IMR-90 (cell line): ENCODE data around the gene MTFR1L. TPM values are rescaled to one million over a fixed set of nuclear protein-coding genes. Genes with fewer than 3 reads are reported as not detected.

Source experiments
- ATAC-seq: fragments of 200-7000 bp; cut with Tn5 transposase; 2 replicates; pipeline ENCODE4 v1.9.1; 2020; ENCODE audit warnings: low read depth, mild to moderate bottlenecking, moderate library complexity
- BruUV-seq: library from RNA; stranded (reverse); fragments of 400-500 nt; replicated peaks from 2 replicates; lab custom pipeline; 2021; lab: Mats Ljungman, UMichigan
- CTCF ChIA-PET: fragments of 300-600 bp; formaldehyde crosslinking; extraction: SDS; loops from one replicate; lab custom pipeline; 2021; ENCODE audit warnings: antibody characterized with exemption; lab: Yijun Ruan, JAX
- POLR2A ChIA-PET: fragments of 300-600 bp; sonication (Branson Sonifier 250); formaldehyde crosslinking; loops from one replicate; lab custom pipeline; 2022; ENCODE audit warnings: antibody characterized with exemption; ENCODE audit not compliant: unreplicated experiment; lab: Charles Lee
- DNase-seq: peaks from one replicate; pipeline ENCODE4 v3.0.0; 2013
- H2AFZ ChIP-seq: replicated peaks from 2 replicates; pipeline ENCODE3; 2013; ENCODE audit warnings: low read length, mild to moderate bottlenecking; ENCODE audit not compliant: poor library complexity
- H2AK5ac ChIP-seq: 2 replicates; pipeline ENCODE4 v1.6.1; 2013; ENCODE audit warnings: low read depth, low read length, inconsistent platforms
- H2AK9ac ChIP-seq: replicated peaks from 2 replicates; pipeline ENCODE3; 2013; ENCODE audit warnings: mild to moderate bottlenecking, low read depth, low read length, moderate library complexity; ENCODE audit not compliant: poor library complexity
- H2BK120ac ChIP-seq: 2 replicates; pipeline ENCODE4 v1.6.1; 2013; ENCODE audit warnings: low read depth, low read length, inconsistent platforms
- H2BK15ac ChIP-seq: 3 replicates; pipeline ENCODE4 v1.6.1; 2013; ENCODE audit warnings: low read depth, low read length, inconsistent platforms
- H2BK20ac ChIP-seq: 2 replicates; pipeline ENCODE4 v1.6.1; 2013; ENCODE audit warnings: low read depth, mild to moderate bottlenecking, inconsistent platforms, low read length, moderate library complexity
- H2BK5ac ChIP-seq: 2 replicates; pipeline ENCODE4 v1.6.1; 2013; ENCODE audit warnings: mild to moderate bottlenecking, low read depth, low read length, inconsistent platforms; ENCODE audit not compliant: poor library complexity, severe bottlenecking
- H3K14ac ChIP-seq: replicated peaks from 2 replicates; pipeline ENCODE4 v1.6.1; 2013; ENCODE audit warnings: low read depth, low read length, inconsistent platforms
- H3K18ac ChIP-seq: 2 replicates; pipeline ENCODE4 v1.6.1; 2013; ENCODE audit warnings: low read depth, low read length, control low read depth
- H3K23ac ChIP-seq: 2 replicates; pipeline ENCODE4 v1.6.1; 2013; ENCODE audit warnings: low read depth, low read length, inconsistent platforms
- H3K27ac ChIP-seq: 2 replicates; pipeline ENCODE4 v1.5.1; 2013; ENCODE audit warnings: mild to moderate bottlenecking, control low read depth, low read length; ENCODE audit not compliant: insufficient read depth
- H3K27me3 ChIP-seq: 2 replicates; pipeline ENCODE4 v1.6.1; 2013; ENCODE audit warnings: low read length; ENCODE audit not compliant: control insufficient read depth, insufficient read depth
- H3K36me3 ChIP-seq: 2 replicates; pipeline ENCODE4 v1.6.1; 2013; ENCODE audit warnings: low read length, mixed read lengths; ENCODE audit not compliant: control insufficient read depth, insufficient read depth
- H3K4ac ChIP-seq: 2 replicates; pipeline ENCODE4 v1.6.1; 2013; ENCODE audit warnings: low read depth, low read length, inconsistent platforms
- H3K4me1 ChIP-seq: 2 replicates; pipeline ENCODE4 v1.6.1; 2013; ENCODE audit warnings: low read length, mixed read lengths; ENCODE audit not compliant: control insufficient read depth, insufficient read depth
- H3K4me2 ChIP-seq: 2 replicates; pipeline ENCODE4 v1.6.1; 2013; ENCODE audit warnings: low read depth, mild to moderate bottlenecking, control low read depth, low read length, moderate library complexity
- H3K4me3 ChIP-seq: 2 replicates; pipeline ENCODE4 v1.5.1; 2013; ENCODE audit warnings: low read depth, mild to moderate bottlenecking, control low read depth, low read length, moderate library complexity; ENCODE audit not compliant: insufficient read depth
- H3K56ac ChIP-seq: 2 replicates; pipeline ENCODE4 v1.6.1; 2013; ENCODE audit warnings: low read length, inconsistent platforms; ENCODE audit not compliant: insufficient read depth; ENCODE audit errors: extremely low read depth
- H3K79me1 ChIP-seq, 2 experiments: 2 replicates each; pipeline ENCODE4 v1.6.1; 2013; ENCODE audit warnings: low read length in 2 of 2, inconsistent platforms in 1 of 2, low read depth in 1 of 2
- H3K9ac ChIP-seq: 2 replicates; pipeline ENCODE4 v1.6.1; 2013; ENCODE audit warnings: low read depth, low read length, control low read depth
- H3K9me1 ChIP-seq: 2 replicates; pipeline ENCODE4 v1.6.1; 2013; ENCODE audit warnings: low read length, inconsistent platforms; ENCODE audit not compliant: insufficient read depth
- H3K9me3 ChIP-seq: 2 replicates; pipeline ENCODE4 v1.6.1; 2013; ENCODE audit warnings: low read length; ENCODE audit not compliant: control insufficient read depth, insufficient read depth
- H4K20me1 ChIP-seq: 2 replicates; pipeline ENCODE4 v1.6.1; 2013; ENCODE audit warnings: low read length, inconsistent platforms; ENCODE audit not compliant: insufficient read depth
- H4K5ac ChIP-seq: 2 replicates; pipeline ENCODE4 v1.6.1; 2013; ENCODE audit warnings: mild to moderate bottlenecking, low read depth, low read length, control low read depth
- H4K8ac ChIP-seq, 2 experiments: 2 replicates each; pipeline ENCODE4 v1.6.1; 2013; ENCODE audit warnings: low read depth in 2 of 2, low read length in 2 of 2, control low read depth in 1 of 2, inconsistent platforms in 1 of 2
- H4K91ac ChIP-seq: 2 replicates; pipeline ENCODE4 v1.6.1; 2013; ENCODE audit warnings: low read depth, low read length, inconsistent platforms; ENCODE audit not compliant: insufficient read depth
- FOS ChIP-seq: fragments of 150-350 bp; IDR thresholded peaks from 2 replicates; pipeline ENCODE4 v1.6.1; 2016; ENCODE audit warnings: low read depth, low read length
- MAFK ChIP-seq: IDR thresholded peaks from 2 replicates; pipeline ENCODE4 v1.6.1; 2012; ENCODE audit warnings: low read depth, low read length, improper control_type of control experiment
- MXI1 ChIP-seq: IDR thresholded peaks from 2 replicates; pipeline ENCODE4 v1.6.1; 2012; ENCODE audit warnings: low read depth, mild to moderate bottlenecking, low read length, moderate library complexity, borderline replicate concordance
- RAD21 ChIP-seq: IDR thresholded peaks from 2 replicates; pipeline ENCODE4 v1.6.1; 2012; ENCODE audit warnings: low read length, improper control_type of control experiment
- RCOR1 ChIP-seq: IDR thresholded peaks from 2 replicates; pipeline ENCODE4 v1.6.1; 2012; ENCODE audit warnings: mild to moderate bottlenecking, low read length, improper control_type of control experiment; ENCODE audit not compliant: insufficient replicate concordance
- RFX5 ChIP-seq: IDR thresholded peaks from 2 replicates; pipeline ENCODE4 v1.8.0; 2012; ENCODE audit warnings: low read depth, mild to moderate bottlenecking, low read length, moderate library complexity
- WGBS, 2 experiments: methylation state at CpG; one replicate each; pipeline versions ENCODE4 v1.1.5 to v1.1.7; 2013; ENCODE audit warnings: missing lambda C conversion rate in 2 of 2; ENCODE audit not compliant: insufficient read length in 1 of 2; ENCODE audit errors: extremely low coverage in 2 of 2; 5-methylcytosine and 5-hydroxymethylcytosine counted together
- dilution Hi-C: fragments of 300-500 bp; cut with HindIII; formaldehyde crosslinking; loops from one replicate; pipeline ENCODE4 v1.14.3; 2018; ENCODE audit warnings: low sequenced_read_pairs; ENCODE audit not compliant: unreplicated experiment
- in situ Hi-C: fragments of 300-500 bp; cut with MboI; formaldehyde crosslinking; loops from 3 replicates; pipeline ENCODE4 v1.14.3; 2019; ENCODE audit warnings: low sequenced_read_pairs, inconsistent platforms, mixed read lengths
- intact Hi-C: fragments of 100-400 bp; cut with micrococcal nuclease; formaldehyde crosslinking; loops from 2 replicates; pipeline ENCODE4 v1.10.0; 2022
- polyA plus RNA-seq, 3 experiments: library from polyadenylated mRNA; depleted of rRNA; stranded (reverse); fragments of >200 nt; gene quantifications; 2 replicates each; pipeline ENCODE4 v1.2.3, GENCODE V29; 2012; ENCODE audit warnings: low replicate concordance in 1 of 3
- total RNA-seq: library from RNA; depleted of rRNA; stranded (reverse); fragments of >200 nt; gene quantifications from 2 replicates; pipeline ENCODE4 v1.2.3, GENCODE V29; 2012

Gene MTFR1L
- total and polyA plus RNA-seq, 2 of the 4 experiments (the other 2 are of a cell fraction), result 69.1 to 69.7 TPM

DNA sequence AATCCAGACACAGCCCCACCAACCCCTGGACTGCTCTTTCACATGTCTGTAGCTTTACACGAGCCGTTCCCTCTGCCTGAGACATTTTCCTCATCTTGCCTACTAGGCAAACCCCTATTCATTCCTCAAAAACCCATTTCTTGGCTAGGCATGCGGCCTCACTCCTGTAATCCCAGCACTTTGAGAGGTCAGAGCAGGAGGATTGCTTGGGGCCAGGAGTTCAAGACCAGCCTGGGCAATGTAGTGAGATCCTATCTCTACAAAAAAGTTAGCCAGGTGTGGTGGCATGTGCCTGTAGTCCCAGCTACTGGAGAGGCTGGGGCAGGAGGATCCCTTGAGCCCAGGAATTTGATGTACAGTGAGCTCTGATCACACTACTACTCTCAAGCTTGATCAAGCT is 44.7 kb downstream of the MTFR1L start:
- H4K5ac ChIP-seq, result no peak overlapping the region
- TF ChIP-seq MAFK (no peak), RCOR1 (no peak), RAD21 (no peak), RFX5 (no peak), MXI1 (no peak), FOS (no peak)
- no peak overlapping the region for H3K4me3 ChIP-seq
- no peak overlapping the region for H4K91ac ChIP-seq
- H3K27ac ChIP-seq, result no peak overlapping the region
- no peak overlapping the region for H3K9ac ChIP-seq
- H2BK15ac ChIP-seq, result no peak overlapping the region
- H4K8ac ChIP-seq, result no peak overlapping the region
- DNase-seq, result no peak
- H2AK9ac ChIP-seq, result no peak overlapping the region
- intact Hi-C loops (no loop called here), in situ Hi-C loops (no loop called here), dilution Hi-C loops (no loop called here)
- no peak overlapping the region for H2AFZ ChIP-seq
- H2BK20ac ChIP-seq, result no peak overlapping the region
- ATAC-seq, result no peak
- H3K36me3 ChIP-seq, result peaks cover 29% of the 10 kb centered on the region
- no peak overlapping the region for H2BK120ac ChIP-seq
- H3K56ac ChIP-seq, result no peak overlapping the region
- peaks cover 5% of the 10 kb centered on the region; the same call in 1 of the 2 replicates for H4K20me1 ChIP-seq
- no peaks in the 10 kb centered on the region; the same call in 1 of the 2 replicates for H3K4me1 ChIP-seq
- no peak overlapping the region for H2AK5ac ChIP-seq
- H2BK5ac ChIP-seq, result no peak overlapping the region
- H3K27me3 ChIP-seq, result no peaks in the 10 kb centered on the region
- ChIA-PET POLR2A (interaction anchor here (0.7 kb wide), 1 partner anchor 44 kb away, joined by 4 read pairs; no protein-coding TSS in a partner anchor), CTCF (no interaction called here)
- no peaks in the 10 kb centered on the region for H3K9me3 ChIP-seq
- no TSS peak for BruUV-seq
- no peak overlapping the region for H3K18ac ChIP-seq
- no peak overlapping the region for H3K23ac ChIP-seq
- no peak overlapping the region for H3K4me2 ChIP-seq
- H3K14ac ChIP-seq, result no peak overlapping the region
- H3K9me1 ChIP-seq, result peaks cover 4% of the 10 kb centered on the region
- H3K4ac ChIP-seq, result no peak overlapping the region
- 40% methylated on average over 2 of the region's 3 CpGs; no CpG with 5 or more reads in 1 of the 2 experiments for WGBS, 2 experiments
- peaks cover 6 to 24% of the 10 kb centered on the region in 2 experiments; a peak in 2 of 4 replicates for H3K79me1 ChIP-seq
